ENCODE measurements around the gene ITFG1.
"Not testable (repeated sequence)": the region's sequence is repeated elsewhere in the genome, so short reads cannot be mapped to it uniquely, and the experiment has no call there.

The ITFG1 gene

GRCh38 chr16:47473004-47473403, 12.1 kb upstream of the ITFG1 start:
- not testable (repeated sequence) for DNase-seq (ENCODE audit: low spot score)

- DNase-seq (ENCODE audit: low spot score): no peak
These were observed 9.9 kb upstream of the ITFG1 start for GRCh38 chr16:47470810-47471209.

GRCh38 chr16:47470211-47470610, 9.3 kb upstream of the ITFG1 start:
- no peak for DNase-seq (ENCODE audit: low spot score)

GRCh38 chr16:47469227-47469626, 8.4 kb upstream of the ITFG1 start:
- DNase-seq (ENCODE audit: low spot score): no peak

GRCh38 chr16:47468070-47468689, 7.3 kb upstream of the ITFG1 start:
- DNase-seq (ENCODE audit: low spot score): not testable (repeated sequence)

- no peak for DNase-seq (ENCODE audit: low spot score)
These were observed 6.6 kb upstream of the ITFG1 start for GRCh38 chr16:47467501-47467900.

GRCh38 chr16:47465919-47466630, 5.2 kb upstream of the ITFG1 start:
- no peak for DNase-seq (ENCODE audit: low spot score)

- DNase-seq (ENCODE audit: low spot score): no peak
These were observed 3.1 kb upstream of the ITFG1 start for GRCh38 chr16:47463771-47464624.

- DNase-seq (ENCODE audit: low spot score): peak; percentile 18
These were observed 869 bp upstream of the ITFG1 start for GRCh38 chr16:47461598-47462266.

- no peak for DNase-seq (ENCODE audit: low spot score)
These were observed 528 bp downstream of the ITFG1 start for GRCh38 chr16:47460359-47460710.

GRCh38 chr16:47459603-47460002, 1.3 kb downstream of the ITFG1 start:
- no peak for DNase-seq (ENCODE audit: low spot score)

- DNase-seq (ENCODE audit: low spot score): no peak
These were observed 2.5 kb downstream of the ITFG1 start for GRCh38 chr16:47458331-47458730.

GRCh38 chr16:47449788-47450187, 11.1 kb downstream of the ITFG1 start:
- no peak for DNase-seq (ENCODE audit: low spot score)

- DNase-seq (ENCODE audit: low spot score): no peak
These were observed 11.9 kb downstream of the ITFG1 start for GRCh38 chr16:47448830-47449575.

- no peak for DNase-seq (ENCODE audit: low spot score)
These were observed 14.4 kb downstream of the ITFG1 start for GRCh38 chr16:47446431-47446830.

GRCh38 chr16:47442884-47443283, 18.0 kb downstream of the ITFG1 start:
- not testable (repeated sequence) for DNase-seq (ENCODE audit: low spot score)

- DNase-seq (ENCODE audit: low spot score): not testable (repeated sequence)
These were observed 20.8 kb downstream of the ITFG1 start for GRCh38 chr16:47440066-47440465.

- not testable (repeated sequence) for DNase-seq (ENCODE audit: low spot score)
These were observed 26.6 kb downstream of the ITFG1 start for GRCh38 chr16:47434274-47434673.

- DNase-seq (ENCODE audit: low spot score): no peak
These were observed 28.9 kb downstream of the ITFG1 start for GRCh38 chr16:47431960-47432359.

GRCh38 chr16:47426806-47427205, 34.1 kb downstream of the ITFG1 start:
- DNase-seq (ENCODE audit: low spot score): no peak

GRCh38 chr16:47424846-47425245, 36.0 kb downstream of the ITFG1 start:
- DNase-seq (ENCODE audit: low spot score): no peak

- no peak for DNase-seq (ENCODE audit: low spot score)
These were observed 44.0 kb downstream of the ITFG1 start for GRCh38 chr16:47416869-47417268.

Data from CD4-positive, alpha-beta T cell treated with Interleukin-15 for 4 hours (primary cell).